HCT116 (cell line): ENCODE data around the gene AGRP.

Experiments used
- ATF3 ChIP-seq: IDR thresholded peaks from 2 replicates; pipeline ENCODE4 v1.6.1; 2012
- CTCF ChIP-seq, 3 experiments: fragments of 200-600 bp in 1 of 3; sonication (generic) in 1 of 3; IDR thresholded peaks in 2 of 3; conservative IDR thresholded peaks in 1 of 3; 2 replicates each; pipeline ENCODE4 v1.5.1; 2012 to 2017; ENCODE audit warnings: low read depth in 2 of 3, low read length in 2 of 3, antibody characterized with exemption in 1 of 3, borderline replicate concordance in 1 of 3, control low read depth in 1 of 3, mild to moderate bottlenecking in 1 of 3, mixed read lengths in 1 of 3, mixed run types in 1 of 3, moderate library complexity in 1 of 3; ENCODE audit not compliant: insufficient read depth in 1 of 3
- EZH2 ChIP-seq: fragments of 200-600 bp; sonication (generic); IDR thresholded peaks from 2 replicates; pipeline ENCODE4 v1.6.1; 2017; ENCODE audit warnings: antibody characterized with exemption, mixed run types
- POLR2A ChIP-seq: IDR thresholded peaks from 2 replicates; pipeline ENCODE4 v1.7.0; 2011; ENCODE audit warnings: borderline replicate concordance; ENCODE audit not compliant: insufficient read depth, insufficient read length; ENCODE audit errors: extremely low read depth

GRCh38 chr16:67483150-67483549, at the start of gene AGRP:
- TF ChIP-seq CTCF (IDR thresholded peaks at IDR 0.05 in 2 of 3, conservative IDR thresholded peaks at IDR 0.05 in 1 of 3; ENCODE audit: borderline replicate concordance in 1 of 3, insufficient read depth in 1 of 3, low read depth in 2 of 3, low read length in 2 of 3): no peak
- TF ChIP-seq POLR2A: no peak
- no peak for TF ChIP-seq EZH2
- TF ChIP-seq ATF3: no peak
